Thyroid gland (tissue), 4 donors: ENCODE results near the gene GRB2. TPM values are rescaled to one million over a fixed set of nuclear protein-coding genes. Genes with fewer than 3 reads are reported as not detected.
A peak's percentile ranks its signal among the peaks of the same experiment; 100 is the strongest.
"Not testable (repeated sequence)": the region's sequence is repeated elsewhere in the genome, so short reads cannot be mapped to it uniquely, and the experiment has no call there.

Experiments used
- DNase-seq, 2 donors: peaks; one replicate each; pipeline ENCODE4 v3.0.0-alpha.2; 2019
- H3K27ac ChIP-seq, 3 donors: fragments of 200-600 bp; sonication (generic); 1 replicate in 2 of 3; 2 replicates in 1 of 3; pipeline ENCODE4 v1.5.1; 2016 to 2019; ENCODE audit warnings: mild to moderate bottlenecking in 1 of 3, moderate library complexity in 1 of 3
- H3K27me3 ChIP-seq: fragments of 200-600 bp; sonication (generic); one replicate; pipeline ENCODE4 v1.5.1; 2019
- H3K36me3 ChIP-seq, 2 donors: fragments of 200-600 bp; sonication (generic); one replicate each; pipeline ENCODE4 v1.5.1; 2016 to 2019
- H3K4me1 ChIP-seq, 2 donors: fragments of 200-600 bp; sonication (generic); one replicate each; pipeline ENCODE4 v1.5.1; 2017 to 2019
- H3K4me3 ChIP-seq, 3 donors: fragments of 200-600 bp; sonication (generic); replicated peaks in 1 of 3; 1 replicate in 2 of 3; 2 replicates in 1 of 3; pipeline ENCODE4 v1.5.1; 2016; ENCODE audit warnings: mild to moderate bottlenecking in 1 of 3
- H3K9me3 ChIP-seq: fragments of 200-600 bp; sonication (generic); one replicate; pipeline ENCODE4 v1.5.1; 2017
- POLR2A ChIP-seq, 2 donors: fragments of 450-650 bp; IDR thresholded peaks; one replicate each; pipeline ENCODE4 v1.6.1; 2017; ENCODE audit warnings: antibody characterized with exemption in 2 of 2, mild to moderate bottlenecking in 2 of 2, moderate library complexity in 1 of 2
- WGBS, 2 donors: methylation state at CpG; one replicate each; pipeline ENCODE4 v1.1.5; 2017; 5-methylcytosine and 5-hydroxymethylcytosine counted together
- intact Hi-C: fragments of 100-400 bp; cut with DNase I; formaldehyde crosslinking; loops from one replicate; pipeline ENCODE4 v1.15.1; 2023
- total RNA-seq, 4 donors: library from RNA; depleted of rRNA; stranded (reverse); fragments of >200 nt; gene quantifications; one replicate each; pipeline ENCODE4 v1.2.3, GENCODE V29; 2016
- TF ChIP-seq, protein P1 (sequence below), 6 experiments: fragments of 200-600 bp in 3 of 6; fragments of 450-650 bp in 3 of 6; sonication (generic) in 3 of 6; IDR thresholded peaks; one replicate each; pipeline ENCODE4 v1.5.1; 2016 to 2019; ENCODE audit warnings: antibody characterized with exemption in 6 of 6, mild to moderate bottlenecking in 2 of 6, inconsistent platforms in 1 of 6, moderate library complexity in 1 of 6

GRB2 gene
- total RNA-seq, 4 donors from 2014 or later = 65.8 to 101 (median 97.3) TPM

DNA sequence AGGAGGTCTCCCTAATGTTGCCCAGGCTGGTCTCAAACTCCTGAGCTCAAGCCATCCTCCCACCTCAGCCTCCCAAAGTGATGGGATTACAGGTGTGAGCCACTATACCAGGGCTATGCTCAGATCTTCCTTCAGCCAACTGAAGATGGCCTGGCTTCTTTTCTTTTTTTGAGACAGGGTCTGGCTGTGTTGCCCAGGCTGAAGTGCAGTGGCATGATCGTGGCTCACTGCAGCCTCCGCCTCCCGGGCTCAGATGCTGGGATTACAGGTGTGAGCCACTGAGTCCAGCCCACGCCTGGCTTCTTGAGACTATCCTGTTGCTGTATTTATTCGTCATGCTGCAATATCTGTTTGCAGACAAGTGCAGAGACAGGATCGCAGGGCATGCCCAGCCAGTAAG lies 120.4 kb downstream of the GRB2 start:
- intact Hi-C loops = no loop called here
- Histone ChIP-seq H3K36me3 (no peaks in the 10 kb centered on the region), H3K4me3 (no peak overlapping the region), H3K27ac (no peak overlapping the region), H3K4me1 (peaks cover 0 to 6% of the 10 kb centered on the region in 2 donors), H3K27me3 (no peaks in the 10 kb centered on the region), H3K9me3 (no peaks in the 10 kb centered on the region)
- 80 to 97% methylated on average over 6 of the region's 6 CpGs for WGBS, 2 donors
- DNase-seq = no peak
- TF ChIP-seq, protein P1, sequence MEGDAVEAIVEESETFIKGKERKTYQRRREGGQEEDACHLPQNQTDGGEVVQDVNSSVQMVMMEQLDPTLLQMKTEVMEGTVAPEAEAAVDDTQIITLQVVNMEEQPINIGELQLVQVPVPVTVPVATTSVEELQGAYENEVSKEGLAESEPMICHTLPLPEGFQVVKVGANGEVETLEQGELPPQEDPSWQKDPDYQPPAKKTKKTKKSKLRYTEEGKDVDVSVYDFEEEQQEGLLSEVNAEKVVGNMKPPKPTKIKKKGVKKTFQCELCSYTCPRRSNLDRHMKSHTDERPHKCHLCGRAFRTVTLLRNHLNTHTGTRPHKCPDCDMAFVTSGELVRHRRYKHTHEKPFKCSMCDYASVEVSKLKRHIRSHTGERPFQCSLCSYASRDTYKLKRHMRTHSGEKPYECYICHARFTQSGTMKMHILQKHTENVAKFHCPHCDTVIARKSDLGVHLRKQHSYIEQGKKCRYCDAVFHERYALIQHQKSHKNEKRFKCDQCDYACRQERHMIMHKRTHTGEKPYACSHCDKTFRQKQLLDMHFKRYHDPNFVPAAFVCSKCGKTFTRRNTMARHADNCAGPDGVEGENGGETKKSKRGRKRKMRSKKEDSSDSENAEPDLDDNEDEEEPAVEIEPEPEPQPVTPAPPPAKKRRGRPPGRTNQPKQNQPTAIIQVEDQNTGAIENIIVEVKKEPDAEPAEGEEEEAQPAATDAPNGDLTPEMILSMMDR (IDR thresholded peaks at IDR 0.05) = no peak
- TF ChIP-seq POLR2A (IDR thresholded peaks at IDR 0.05) = no peak

DNA sequence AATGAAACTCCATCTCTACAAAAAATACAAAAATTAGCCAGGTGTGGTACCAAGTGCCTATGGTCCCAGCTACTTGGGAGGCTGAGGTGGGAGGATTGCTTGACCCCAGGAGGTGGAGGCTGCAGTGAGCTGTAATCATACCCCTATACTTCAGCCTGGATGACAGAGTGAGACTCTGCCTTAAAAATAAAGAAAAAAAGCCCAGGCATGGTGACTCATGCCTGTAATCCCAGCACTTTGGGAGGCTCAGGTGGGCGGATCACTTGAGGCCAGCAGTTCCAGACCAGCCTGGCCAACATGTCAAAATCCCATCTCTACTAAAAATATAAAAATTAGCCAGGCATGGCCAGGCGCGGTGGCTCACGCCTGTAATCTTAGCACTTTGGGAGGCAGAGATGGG lies 125.3 kb downstream of the GRB2 start:
- H3K9me3 ChIP-seq, H3K36me3 ChIP-seq: not testable (repeated sequence)
- WGBS, 2 donors = 97 to 98% methylated on average over 4 of the region's 4 CpGs

DNA sequence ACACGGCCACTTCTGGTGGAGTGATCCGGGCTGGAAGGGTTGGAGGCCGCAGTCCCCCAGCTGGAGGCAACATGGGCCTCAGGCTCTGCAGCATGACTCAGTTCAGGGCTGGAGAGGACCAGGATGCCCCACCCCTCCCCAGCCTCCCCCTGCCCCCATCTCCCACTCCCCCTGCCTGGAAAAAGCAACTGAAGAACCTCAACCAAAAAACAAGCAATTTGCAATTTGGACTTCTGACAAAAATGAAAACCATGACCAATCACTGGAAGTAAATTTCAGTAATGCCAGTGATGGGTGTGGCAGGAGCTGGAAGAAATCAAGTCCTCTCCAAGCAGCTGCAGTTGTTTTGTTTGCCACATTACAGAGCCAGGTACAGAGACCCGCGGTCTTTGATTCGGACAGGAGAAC lies 127.8 kb downstream of the GRB2 start:
- no peaks in the 10 kb centered on the region for H3K27me3 ChIP-seq
- 32 to 38% methylated on average over 5 to 6 of the region's 6 CpGs for WGBS, 2 donors
- DNase-seq = peak; percentile 56 to 58
- peak overlapping the region; percentile 48 to 71 (median 58) for H3K27ac ChIP-seq
- intact Hi-C loops = no loop called here
- H3K36me3 ChIP-seq = no peaks in the 10 kb centered on the region
- no peak overlapping the region for H3K4me3 ChIP-seq
- TF ChIP-seq, protein P1 (IDR thresholded peaks at IDR 0.05) = no peak
- TF ChIP-seq POLR2A (IDR thresholded peaks at IDR 0.05) = no peak
- no peaks in the 10 kb centered on the region for H3K9me3 ChIP-seq
- peaks cover 15 to 16% of the 10 kb centered on the region in 2 donors for H3K4me1 ChIP-seq

More for the DNA sequence above, 125.3 kb downstream of the GRB2 start:
- DNase-seq, H3K27ac ChIP-seq, H3K4me3 ChIP-seq, H3K27me3 ChIP-seq, intact Hi-C loops: not testable (repeated sequence)
- H3K4me1 ChIP-seq = peaks cover 15 to 16% of the 10 kb centered on the region in 2 donors

DNA sequence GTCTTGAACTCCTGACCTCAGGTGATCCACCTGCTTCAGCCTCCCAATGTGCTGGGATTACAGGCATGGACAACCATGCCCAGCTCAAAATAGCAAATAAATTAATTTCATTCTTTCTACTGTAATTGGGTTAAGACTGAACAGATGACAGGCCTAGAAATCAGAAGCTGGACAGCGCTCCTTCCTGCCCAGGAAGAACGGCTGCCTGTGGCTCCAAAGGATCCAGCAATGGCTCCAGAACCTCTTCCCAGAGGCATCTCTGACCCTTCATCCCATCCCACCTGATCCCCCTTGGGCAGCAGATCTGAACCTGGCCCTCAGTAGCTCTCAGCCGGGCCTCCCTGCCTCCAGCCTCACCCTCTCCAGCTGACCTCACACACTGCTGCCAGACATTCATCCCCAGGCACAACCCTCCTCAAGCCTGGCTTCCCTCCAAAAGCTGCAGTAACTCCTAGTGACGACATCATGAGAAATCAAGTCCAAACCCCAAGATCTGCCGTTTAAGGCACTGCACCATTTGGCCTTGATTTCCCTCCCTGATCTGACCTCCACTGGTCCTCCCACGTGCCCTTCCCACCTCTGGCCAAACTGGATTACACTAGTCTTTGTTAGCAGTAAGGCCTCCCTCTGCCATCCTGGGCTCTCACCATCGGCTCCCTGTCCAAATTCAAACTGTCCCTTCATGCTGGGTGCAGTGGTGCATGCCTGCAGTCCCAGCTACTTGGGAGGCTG lies 131.3 kb downstream of the GRB2 start:
- no peak for DNase-seq
- no peak overlapping the region for H3K27ac ChIP-seq
- 81 to 85% methylated on average over 7 of the region's 7 CpGs for WGBS, 2 donors
- no peaks in the 10 kb centered on the region for H3K9me3 ChIP-seq
- H3K27me3 ChIP-seq = no peaks in the 10 kb centered on the region
- intact Hi-C loops = no loop called here
- TF ChIP-seq, protein P1 (IDR thresholded peaks at IDR 0.05) = no peak
- TF ChIP-seq POLR2A (IDR thresholded peaks at IDR 0.05) = no peak
- peaks cover 25 to 32% of the 10 kb centered on the region in 2 donors for H3K4me1 ChIP-seq
- no peak overlapping the region for H3K4me3 ChIP-seq
- H3K36me3 ChIP-seq = no peaks in the 10 kb centered on the region

DNA sequence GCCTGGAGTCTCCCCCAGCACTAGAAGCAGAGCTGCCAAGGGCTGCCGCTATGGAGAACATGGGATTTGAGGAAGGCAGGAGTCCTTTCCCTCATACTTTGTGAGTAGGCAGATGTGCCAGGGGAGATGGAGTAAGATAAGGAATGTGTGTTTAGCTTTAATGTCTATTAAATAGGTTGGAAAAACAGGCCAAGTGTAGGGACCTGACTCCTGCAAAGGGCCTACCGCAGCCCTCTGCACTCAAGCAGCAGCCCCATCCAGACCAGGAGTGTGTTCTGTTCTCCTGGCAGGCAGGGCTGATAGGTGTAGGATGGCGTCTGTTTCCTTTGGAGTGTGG lies 132.7 kb downstream of the GRB2 start:
- Histone ChIP-seq H3K9me3 (no peaks in the 10 kb centered on the region), H3K27me3 (no peaks in the 10 kb centered on the region), H3K4me3 (no peak overlapping the region), H3K36me3 (no peaks in the 10 kb centered on the region), H3K4me1 (peaks cover 18 to 24% of the 10 kb centered on the region in 2 donors), H3K27ac (no peak overlapping the region)
- 79 to 93% methylated on average over 2 to 3 of the region's 3 CpGs for whole genome bisulfite sequencing, 2 donors
- no peak for TF ChIP-seq POLR2A (IDR thresholded peaks at IDR 0.05)
- TF ChIP-seq, protein P1 (IDR thresholded peaks at IDR 0.05) = no peak
- DNase-seq = no peak
- intact Hi-C loops = no loop called here
